CD4-positive, alpha-beta memory T cell (primary cell): Measurements from ENCODE around the gene OPRD1. TPM values are rescaled to one million over a fixed set of nuclear protein-coding genes. Genes with fewer than 3 reads are reported as not detected.
A peak's percentile ranks its signal among the peaks of the same experiment; 100 is the strongest.
"Not testable (repeated sequence)": the region's sequence is repeated elsewhere in the genome, so short reads cannot be mapped to it uniquely, and the experiment has no call there.

ENCODE experiments used
- CTCF ChIA-PET: fragments of 350-600 bp; sonication (Branson Sonifier 250); formaldehyde crosslinking; loops from one replicate; lab custom pipeline; 2021; ENCODE audit warnings: inconsistent platforms; ENCODE audit not compliant: partially characterized antibody; lab: Charles Lee
- POLR2A ChIA-PET: fragments of 350-600 bp; sonication (Branson Sonifier 250); formaldehyde crosslinking; loops from one replicate; lab custom pipeline; 2021; ENCODE audit not compliant: partially characterized antibody; lab: Charles Lee
- DNase-seq, 5 donors: peaks; one replicate each; pipeline versions ENCODE4 v3.0.0 to v3.0.0-alpha.2; 2020 to 2022; ENCODE audit warnings: mixed read lengths in 1 of 5
- H3K27ac ChIP-seq: one replicate; pipeline ENCODE4 v1.7.0; 2013; ENCODE audit warnings: low read depth, low read length
- H3K27me3 ChIP-seq: 2 replicates; pipeline ENCODE4 v1.7.0; 2013; ENCODE audit warnings: mild to moderate bottlenecking, low read length, moderate library complexity; ENCODE audit not compliant: insufficient read depth
- H3K36me3 ChIP-seq: 2 replicates; pipeline ENCODE4 v1.7.0; 2013; ENCODE audit warnings: mild to moderate bottlenecking, low read length, moderate library complexity; ENCODE audit not compliant: insufficient read depth
- H3K4me1 ChIP-seq: 2 replicates; pipeline ENCODE4 v1.7.0; 2013; ENCODE audit warnings: mild to moderate bottlenecking, low read length, moderate library complexity; ENCODE audit not compliant: insufficient read depth
- H3K4me3 ChIP-seq, 2 donors: one replicate each; pipeline ENCODE4 v1.7.0; 2013; ENCODE audit warnings: low read length in 2 of 2, mild to moderate bottlenecking in 1 of 2
- H3K9me3 ChIP-seq, 2 donors: one replicate each; pipeline ENCODE4 v1.7.0; 2013; ENCODE audit warnings: low read length in 2 of 2, control low read depth in 1 of 2; ENCODE audit not compliant: control insufficient read depth in 1 of 2
- H3K27ac Mint-ChIP-seq, 7 donors: one replicate each; pipeline ENCODE4 v1.8.0; 2020 to 2021; ENCODE audit warnings: mixed read lengths in 7 of 7, mild to moderate bottlenecking in 6 of 7, inconsistent platforms in 3 of 7, moderate library complexity in 3 of 7
- H3K27me3 Mint-ChIP-seq, 2 donors: one replicate each; pipeline ENCODE4 v1.8.0; 2020 to 2021; ENCODE audit warnings: mixed read lengths in 2 of 2
- H3K36me3 Mint-ChIP-seq, 2 donors: one replicate each; pipeline ENCODE4 v1.8.0; 2020 to 2021; ENCODE audit warnings: mixed read lengths in 2 of 2, inconsistent platforms in 1 of 2, mild to moderate bottlenecking in 1 of 2
- H3K4me1 Mint-ChIP-seq, 4 donors: one replicate each; pipeline ENCODE4 v1.8.0; 2020 to 2021; ENCODE audit warnings: mixed read lengths in 4 of 4, mild to moderate bottlenecking in 1 of 4
- H3K4me3 Mint-ChIP-seq, 8 donors: one replicate each; pipeline ENCODE4 v1.8.0; 2020 to 2021; ENCODE audit warnings: mixed read lengths in 8 of 8, mild to moderate bottlenecking in 7 of 8, moderate library complexity in 6 of 8, inconsistent platforms in 3 of 8
- H3K9me3 Mint-ChIP-seq, 8 donors: one replicate each; pipeline ENCODE4 v1.8.0; 2020 to 2021; ENCODE audit warnings: mixed read lengths in 8 of 8, mild to moderate bottlenecking in 5 of 8, inconsistent platforms in 3 of 8, moderate library complexity in 1 of 8
- intact Hi-C: fragments of 100-400 bp; cut with micrococcal nuclease; formaldehyde crosslinking; loops from one replicate; pipeline ENCODE4 v1.15.1; 2023
- polyA plus RNA-seq, 2 donors: library from polyadenylated mRNA; unstranded; fragments of 300-500 nt; fragmentation: Illumina TruSeq; gene quantifications; one replicate each; pipeline ENCODE4 v1.2.3, GENCODE V29; 2021
- total RNA-seq, 2 experiments: library from RNA; stranded (reverse); gene quantifications; one replicate each; pipeline ENCODE4 v1.2.3, GENCODE V29; 2021

OPRD1 gene
- total RNA-seq (not detected), polyA plus RNA-seq (under 1 TPM in 1 of 2 donors, not detected in 1; 0.03 TPM)

- intact Hi-C loops: no loop called here
- Mint-ChIP-seq H3K4me3 (peak within 1 kb of the TSS in 2 of 8 donors; percentile 41 to 51), H3K36me3 (no peaks in the 10 kb centered on the region), H3K27me3 (peaks cover 43 to 47% of the 10 kb centered on the region in 2 donors), H3K4me1 (peaks cover 0 to 6% (median 2%) of the 10 kb centered on the region in 4 donors), H3K9me3 (no peaks in the 10 kb centered on the region), H3K27ac (peak within 1 kb of the TSS in 1 of 7 donors; percentile 35)
- POLR2A ChIA-PET: no interaction called here
- no peaks in the 10 kb centered on the region for H3K4me1 ChIP-seq
- no peak within 1 kb of the TSS for H3K4me3 ChIP-seq
- H3K9me3 ChIP-seq: no peaks in the 10 kb centered on the region
- H3K27me3 ChIP-seq: peaks cover 18% of the 10 kb centered on the region
- no peak within 1 kb of the TSS for H3K27ac ChIP-seq
- no peak for DNase-seq
- CTCF ChIA-PET: no interaction called here
- H3K36me3 ChIP-seq: no peaks in the 10 kb centered on the region
Measured at GRCh38 chr1:28811766-28812668, at the start of gene OPRD1. Gene OPRD1, plus strand, starts transcription at chr1:28812170. Its CDS starts 214 bp downstream, at chr1:28812384.

GRCh38 chr1:28766532-28767183, 45.3 kb upstream of the OPRD1 start:
- ChIA-PET POLR2A (interaction anchor here (0.6 kb wide), 2 partner anchors 365 to 1137 kb away, joined by 3 to 4 read pairs; no protein-coding TSS in a partner anchor), CTCF (no interaction called here)
- H3K4me1 Mint-ChIP-seq: peaks cover 17 to 23% (median 20%) of the 10 kb centered on the region in 4 donors
- H3K27me3 Mint-ChIP-seq: no peaks in the 10 kb centered on the region
- H3K27ac Mint-ChIP-seq: peak overlapping the region in 3 of 7 donors; percentile 4 to 65 (median 52)
- Histone ChIP-seq H3K27ac (no peak overlapping the region), H3K4me1 (peaks cover 5% of the 10 kb centered on the region), H3K36me3 (peaks cover 19% of the 10 kb centered on the region), H3K9me3 (no peaks in the 10 kb centered on the region), H3K4me3 (no peak overlapping the region), H3K27me3 (no peaks in the 10 kb centered on the region)
- no peaks in the 10 kb centered on the region for H3K9me3 Mint-ChIP-seq
- peaks cover 10 to 44% of the 10 kb centered on the region in 2 donors for H3K36me3 Mint-ChIP-seq
- intact Hi-C loops: no loop called here
- no peak overlapping the region for H3K4me3 Mint-ChIP-seq
- no peak for DNase-seq

- H3K27ac ChIP-seq: no peak overlapping the region
Measured at GRCh38 chr1:28770601-28771165, 41.3 kb upstream of the OPRD1 start.

GRCh38 chr1:28771921-28772320, 40.0 kb upstream of the OPRD1 start:
- H3K4me1 ChIP-seq, H3K9me3 ChIP-seq, H3K9me3 Mint-ChIP-seq, H3K4me3 ChIP-seq, H3K27ac ChIP-seq, DNase-seq, intact Hi-C loops, H3K27me3 ChIP-seq, H3K4me3 Mint-ChIP-seq, CTCF ChIA-PET, H3K27me3 Mint-ChIP-seq: not testable (repeated sequence)
- peaks cover 9 to 13% (median 11%) of the 10 kb centered on the region in 4 donors for H3K4me1 Mint-ChIP-seq
- H3K27ac Mint-ChIP-seq: peak overlapping the region in 1 of 7 donors; percentile 24
- peaks cover 10% of the 10 kb centered on the region for H3K36me3 ChIP-seq
- peaks cover 6 to 29% of the 10 kb centered on the region in 2 donors for H3K36me3 Mint-ChIP-seq
- POLR2A ChIA-PET: interaction anchor here (1.2 kb wide), 1 partner anchor 190 kb away, joined by 3 read pairs; no protein-coding TSS in a partner anchor

More at GRCh38 chr1:28770601-28771165, 41.3 kb upstream of the OPRD1 start:
- peaks cover 14 to 20% (median 17%) of the 10 kb centered on the region in 4 donors for H3K4me1 Mint-ChIP-seq
- H3K36me3 Mint-ChIP-seq: peaks cover 6 to 36% of the 10 kb centered on the region in 2 donors
- no peak for DNase-seq
- CTCF ChIA-PET: no interaction called here
- Histone ChIP-seq H3K36me3 (peaks cover 12% of the 10 kb centered on the region), H3K4me3 (no peak overlapping the region), H3K27me3 (no peaks in the 10 kb centered on the region), H3K4me1 (peaks cover 6% of the 10 kb centered on the region), H3K9me3 (no peaks in the 10 kb centered on the region)
- no peaks in the 10 kb centered on the region for H3K27me3 Mint-ChIP-seq
- no peaks in the 10 kb centered on the region for H3K9me3 Mint-ChIP-seq
- intact Hi-C loops: no loop called here
- H3K27ac Mint-ChIP-seq: peak overlapping the region in 1 of 7 donors; percentile 60
- POLR2A ChIA-PET: interaction anchor here (1.0 to 1.2 kb wide), 2 partner anchors 34 to 189 kb away, joined by 3 read pairs; partner anchors contain the start of gene YTHDF2
- no peak overlapping the region for H3K4me3 Mint-ChIP-seq

- Mint-ChIP-seq H3K4me1 (peaks cover 7 to 13% (median 11%) of the 10 kb centered on the region in 4 donors), H3K9me3 (no peaks in the 10 kb centered on the region), H3K27me3 (no peaks in the 10 kb centered on the region), H3K4me3 (peak overlapping the region in 1 of 8 donors; percentile 43), H3K36me3 (peaks cover 6 to 26% of the 10 kb centered on the region in 2 donors), H3K27ac (peak overlapping the region in 1 of 7 donors; percentile 65)
- H3K4me1 ChIP-seq: peaks cover 6% of the 10 kb centered on the region
- ChIA-PET CTCF (no interaction called here), POLR2A (interaction anchor here (1.1 kb wide), 1 partner anchor 125 kb away, joined by 5 read pairs; the partner anchor contains the start of gene RNU11)
- no peaks in the 10 kb centered on the region for H3K27me3 ChIP-seq
- intact Hi-C loops: no loop called here
- H3K4me3 ChIP-seq: no peak overlapping the region
- DNase-seq: no peak
- H3K9me3 ChIP-seq: no peaks in the 10 kb centered on the region
- peaks cover 8% of the 10 kb centered on the region for H3K36me3 ChIP-seq
- no peak overlapping the region for H3K27ac ChIP-seq
Measured at GRCh38 chr1:28773105-28773504, 38.9 kb upstream of the OPRD1 start.

GRCh38 chr1:28775121-28775942, 36.6 kb upstream of the OPRD1 start:
- ChIA-PET CTCF (interaction anchor here (0.7 to 2.9 kb wide), 16 partner anchors 9 to 527 kb away, joined by 3 to 40 read pairs (median 4); partner anchors contain the start of genes RNU11, SRSF4, TAF12 and YTHDF2), POLR2A (interaction anchor here (0.5 to 2.6 kb wide), 19 partner anchors 8 to 530 kb away, joined by 3 to 22 read pairs (median 6); partner anchors contain the start of genes GMEB1, MED18, RCC1 and RNU11)
- H3K27me3 Mint-ChIP-seq: no peaks in the 10 kb centered on the region
- peak overlapping the region; percentile 70 to 93 (median 87) for H3K27ac Mint-ChIP-seq
- H3K27me3 ChIP-seq: no peaks in the 10 kb centered on the region
- H3K4me3 ChIP-seq: peak overlapping the region; percentile 8 to 64
- H3K27ac ChIP-seq: peak overlapping the region; percentile 28
- peaks cover 0 to 7% of the 10 kb centered on the region in 2 donors for H3K36me3 Mint-ChIP-seq
- DNase-seq: peak; percentile 66 to 81 (median 74)
- peaks cover 0 to 1% (median 0%) of the 10 kb centered on the region in 8 donors for H3K9me3 Mint-ChIP-seq
- peaks cover 5 to 13% (median 9%) of the 10 kb centered on the region in 4 donors for H3K4me1 Mint-ChIP-seq
- intact Hi-C loops: no loop called here
- no peaks in the 10 kb centered on the region for H3K36me3 ChIP-seq
- peaks cover 6% of the 10 kb centered on the region for H3K4me1 ChIP-seq
- H3K9me3 ChIP-seq: no peaks in the 10 kb centered on the region
- peak overlapping the region; percentile 81 to 91 (median 85) for H3K4me3 Mint-ChIP-seq
